ENCODE results near the gene FBXW5.

GRCh38 chr9:136927343-136928271, 16.9 kb downstream of the FBXW5 start:
- TF ChIP-seq SUZ12 (IDR thresholded peaks at IDR 0.05; ENCODE audit: extremely low read depth, insufficient read depth, insufficient read length) (no peak), YY1 (IDR thresholded peaks at IDR 0.05; ENCODE audit: insufficient read depth, insufficient read length) (no peak), ZNF274 (IDR thresholded peaks at IDR 0.05; ENCODE audit: low read depth, low read length) (no peak)
